ENCODE results near the gene DRC7. TPM values are rescaled to one million over a fixed set of nuclear protein-coding genes. Genes with fewer than 3 reads are reported as not detected.
A peak's percentile ranks its signal among the peaks of the same experiment; 100 is the strongest.

DRC7 gene
- total RNA-seq, 1 experiment from 2014 or later, result not detected

DNA sequence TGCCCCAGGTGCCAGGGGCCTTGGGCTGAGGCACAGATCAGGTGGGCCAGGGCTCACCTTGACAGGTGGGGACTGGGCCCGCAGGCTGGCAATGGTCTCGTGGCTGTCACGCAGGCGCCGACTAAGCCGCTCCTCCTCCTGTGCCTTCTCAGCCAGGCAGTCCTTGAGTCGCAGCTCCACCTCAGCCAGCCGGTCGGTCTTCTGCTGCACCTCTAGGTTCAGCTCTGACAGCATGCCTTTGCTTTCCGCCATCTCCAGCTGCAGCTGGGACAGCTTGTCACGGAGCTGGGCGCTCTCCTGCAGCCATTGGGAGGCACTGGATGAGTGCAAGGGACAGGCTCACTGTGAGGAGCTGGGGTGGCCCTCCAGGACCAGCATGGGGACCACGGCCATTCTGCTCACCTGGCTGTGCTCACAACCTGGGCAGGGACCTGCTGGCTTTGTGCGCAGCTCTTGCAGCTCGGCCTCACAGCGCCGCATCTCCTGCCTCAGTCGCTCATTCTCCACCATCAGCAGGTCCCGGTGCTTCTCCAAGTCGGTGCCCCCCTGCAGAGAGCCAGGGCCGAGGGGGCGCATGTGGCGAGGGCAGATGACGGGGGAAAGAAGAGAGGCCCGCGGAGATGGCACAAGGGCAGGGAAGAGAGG, 76.7 kb downstream of the DRC7 start:
- peaks cover 3% of the 10 kb centered on the region; the same call in 1 of the 2 replicates for H3K27me3 Mint-ChIP-seq (ENCODE audit: low read depth)
- peaks cover 4% of the 10 kb centered on the region; the same call in 1 of the 2 replicates for H3K36me3 Mint-ChIP-seq
- ChIA-PET CTCF (interaction anchor here (0.9 to 1.7 kb wide), 4 partner anchors 24 to 92 kb away, joined by 3 to 8 read pairs (median 3); partner anchors contain the start of gene KATNB1), POLR2A (interaction anchor here (0.5 kb wide), 1 partner anchor 161 kb away, joined by 3 read pairs; no protein-coding TSS in a partner anchor)
- no peak for TF ChIP-seq JAZF1 (CRISPR knock-in tag; IDR thresholded peaks at IDR 0.05)
- 0 out of 2 replicates have a peak, but pooled peaks have one; percentile 38 for TF ChIP-seq KAT7 (CRISPR knock-in tag; IDR thresholded peaks at IDR 0.05; ENCODE audit: borderline replicate concordance)
- H3K27ac Mint-ChIP-seq, result no peak overlapping the region
- H3K9me3 Mint-ChIP-seq, result no peaks in the 10 kb centered on the region
- DNase-seq (ENCODE audit: low spot score), result no peak
- ATAC-seq, result no peak
- no peak overlapping the region for H3K4me3 Mint-ChIP-seq
- H3K4me1 Mint-ChIP-seq, result peaks cover 23% of the 10 kb centered on the region

GRCh38 chr16:57773019-57773418, 78.4 kb downstream of the DRC7 start:
- TF ChIP-seq CREB1 (CRISPR knock-in tag; IDR thresholded peaks at IDR 0.05) (no peak), ZNF232 (CRISPR knock-in tag; IDR thresholded peaks at IDR 0.05) (no peak), SMAD4 (CRISPR knock-in tag; IDR thresholded peaks at IDR 0.05) (no peak), ZNF263 (CRISPR knock-in tag; IDR thresholded peaks at IDR 0.05; ENCODE audit: low read depth) (no peak)
- no peak overlapping the region for H3K4me3 Mint-ChIP-seq
- H3K9me3 Mint-ChIP-seq, result no peaks in the 10 kb centered on the region
- CTCF ChIA-PET, result interaction anchor here (0.5 to 1.7 kb wide), 6 partner anchors 8 to 324 kb away, joined by 3 to 8 read pairs (median 4); no protein-coding TSS in a partner anchor
- POLR2A ChIA-PET, result no interaction called here
- ATAC-seq (no peak), DNase-seq (ENCODE audit: low spot score) (no peak)
- peaks cover 4% of the 10 kb centered on the region; the same call in 1 of the 2 replicates for H3K36me3 Mint-ChIP-seq
- H3K27me3 Mint-ChIP-seq (ENCODE audit: low read depth), result peaks cover 3% of the 10 kb centered on the region; the same call in 1 of the 2 replicates
- peaks cover 33% of the 10 kb centered on the region for H3K4me1 Mint-ChIP-seq
- no peak overlapping the region; the same call in 1 of the 2 replicates for H3K27ac Mint-ChIP-seq

- POLR2A ChIA-PET, result no interaction called here
- Mint-ChIP-seq H3K36me3 (peaks cover 4% of the 10 kb centered on the region; the same call in 1 of the 2 replicates), H3K27me3 (ENCODE audit: low read depth) (peaks cover 3% of the 10 kb centered on the region; the same call in 1 of the 2 replicates), H3K9me3 (no peaks in the 10 kb centered on the region), H3K27ac (no peak overlapping the region), H3K4me1 (peaks cover 33% of the 10 kb centered on the region), H3K4me3 (no peak overlapping the region)
- CTCF ChIA-PET, result interaction anchor here (1.0 to 1.7 kb wide), 4 partner anchors 22 to 324 kb away, joined by 3 to 5 read pairs (median 4); no protein-coding TSS in a partner anchor
- DNase-seq (ENCODE audit: low spot score) (no peak), ATAC-seq (no peak)
- TF ChIP-seq NFE2L1 (CRISPR knock-in tag; IDR thresholded peaks at IDR 0.05) (no peak), CTCF (IDR thresholded peaks at IDR 0.05) (no peak), ZNF317 (CRISPR knock-in tag; IDR thresholded peaks at IDR 0.05; ENCODE audit: borderline replicate concordance, low read depth) (no peak)
Measured at GRCh38 chr16:57773655-57774295, 79.2 kb downstream of the DRC7 start.

DNA sequence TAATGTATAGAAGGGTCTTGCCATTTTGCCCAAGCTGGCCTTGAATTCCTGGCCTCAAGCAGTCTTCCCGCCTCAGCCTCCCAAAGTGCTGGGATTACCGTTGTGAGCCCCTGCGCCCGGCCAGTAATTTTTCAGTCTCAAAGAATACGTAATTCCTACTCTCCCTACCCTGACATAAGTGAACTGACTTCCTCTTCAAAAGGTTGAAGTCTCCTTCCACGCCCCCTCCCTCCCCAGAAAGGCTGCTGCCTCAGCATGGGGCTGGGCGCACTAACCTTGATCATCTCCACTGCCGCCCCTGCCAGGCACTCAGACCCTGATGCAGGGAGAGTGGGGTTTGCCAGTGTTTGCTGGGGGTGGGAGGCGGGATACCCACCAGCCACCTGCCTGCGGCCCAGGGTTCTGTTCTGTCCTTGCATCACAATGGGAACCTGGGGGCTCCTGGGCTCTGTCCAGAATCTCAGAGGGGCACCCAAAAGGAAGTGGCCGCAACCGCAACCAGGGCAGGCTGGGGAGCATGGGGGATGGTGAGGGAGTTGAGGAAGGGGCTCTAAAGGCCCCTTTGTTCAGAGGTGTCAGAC, 80.2 kb downstream of the DRC7 start:
- DNase-seq (ENCODE audit: low spot score), result no peak
- Mint-ChIP-seq H3K27ac (peak overlapping the region; percentile 49; the same call in 1 of the 2 replicates), H3K36me3 (peaks cover 4% of the 10 kb centered on the region; the same call in 1 of the 2 replicates), H3K4me3 (no peak overlapping the region; the same call in none of the 2 replicates), H3K9me3 (no peaks in the 10 kb centered on the region), H3K4me1 (peaks cover 33% of the 10 kb centered on the region), H3K27me3 (ENCODE audit: low read depth) (peaks cover 3% of the 10 kb centered on the region; the same call in 1 of the 2 replicates)
- ChIA-PET POLR2A (interaction anchor here (1.4 kb wide), 1 partner anchor 39 kb away, joined by 3 read pairs; the partner anchor contains the start of gene KATNB1), CTCF (interaction anchor here (0.6 to 4.0 kb wide), 26 partner anchors 9 to 323 kb away, joined by 3 to 120 read pairs (median 9); partner anchors contain the start of gene KIFC3)
- ATAC-seq, result no peak
- no peak for TF ChIP-seq JUN (CRISPR knock-in tag; IDR thresholded peaks at IDR 0.05)
- no peak for TF ChIP-seq E2F1 (CRISPR knock-in tag; IDR thresholded peaks at IDR 0.05)
- no peak for TF ChIP-seq ATF3 (CRISPR knock-in tag; conservative IDR thresholded peaks at IDR 0.05)
- TF ChIP-seq, protein P1, sequence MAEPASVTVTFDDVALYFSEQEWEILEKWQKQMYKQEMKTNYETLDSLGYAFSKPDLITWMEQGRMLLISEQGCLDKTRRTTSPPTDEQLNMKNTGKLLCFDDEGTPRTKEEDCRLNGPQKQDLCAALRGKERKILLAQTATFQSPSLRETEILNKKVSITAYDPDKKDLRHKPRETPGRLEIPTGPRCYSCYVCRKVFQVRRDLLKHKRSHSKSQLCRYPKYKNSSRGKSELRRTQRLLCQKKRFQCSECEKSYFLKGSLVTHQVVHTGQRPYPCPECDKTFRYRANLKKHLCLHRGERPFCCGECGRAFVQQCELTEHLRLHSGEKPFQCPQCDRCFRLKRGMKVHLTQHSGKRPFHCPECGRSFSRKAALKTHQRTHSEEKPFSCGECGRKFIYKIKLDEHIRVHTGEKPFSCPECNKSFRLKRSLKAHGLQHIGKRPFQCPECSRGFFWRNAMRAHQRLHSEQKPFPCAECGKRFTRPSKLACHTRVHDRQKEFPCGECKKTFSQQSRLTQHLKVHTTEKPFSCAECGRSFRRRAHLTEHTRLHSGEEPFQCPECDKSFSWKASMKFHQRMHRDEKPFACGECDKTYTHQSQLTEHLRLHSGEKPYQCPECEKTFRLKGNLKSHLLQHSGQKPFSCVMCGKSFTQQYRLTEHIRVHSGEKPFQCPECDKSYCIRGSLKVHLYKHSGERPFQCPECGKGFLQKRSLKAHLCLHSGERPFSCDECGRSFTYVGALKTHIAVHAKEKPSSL (CRISPR knock-in tag; conservative IDR thresholded peaks at IDR 0.05), result no peak
- no peak for TF ChIP-seq NR1H2 (CRISPR knock-in tag; IDR thresholded peaks at IDR 0.05)
- TF ChIP-seq SMAD3 (CRISPR knock-in tag; IDR thresholded peaks at IDR 0.05; ENCODE audit: borderline replicate concordance), result no peak
- no peak for TF ChIP-seq PRDM15 (CRISPR knock-in tag; IDR thresholded peaks at IDR 0.05)
- TF ChIP-seq ELF4 (CRISPR knock-in tag; IDR thresholded peaks at IDR 0.05; ENCODE audit: low read depth), result no peak

Data from WTC11 (cell line).